GM12872 (cell line): ENCODE measurements around the gene EEA1.

Experiments used
- CTCF ChIP-seq: IDR thresholded peaks from 3 replicates; pipeline ENCODE4 v1.5.1; 2011; ENCODE audit warnings: low read depth, mild to moderate bottlenecking, low read length, moderate library complexity; ENCODE audit not compliant: insufficient read depth

The EEA1 gene

GRCh38 chr12:92860521-92860920 lies 68.6 kb downstream of the EEA1 start:
- TF ChIP-seq CTCF, result no peak

GRCh38 chr12:92859650-92860386 lies 69.3 kb downstream of the EEA1 start:
- TF ChIP-seq CTCF, result no peak

- no peak for TF ChIP-seq CTCF
Measured at GRCh38 chr12:92857818-92858217, 71.3 kb downstream of the EEA1 start.

- no peak for TF ChIP-seq CTCF
Measured at GRCh38 chr12:92854344-92854743, 74.8 kb downstream of the EEA1 start.

- no peak for TF ChIP-seq CTCF
Measured at GRCh38 chr12:92848740-92849139, 80.4 kb downstream of the EEA1 start.

- no peak for TF ChIP-seq CTCF
Measured at GRCh38 chr12:92847368-92847767, 81.7 kb downstream of the EEA1 start.

DNA sequence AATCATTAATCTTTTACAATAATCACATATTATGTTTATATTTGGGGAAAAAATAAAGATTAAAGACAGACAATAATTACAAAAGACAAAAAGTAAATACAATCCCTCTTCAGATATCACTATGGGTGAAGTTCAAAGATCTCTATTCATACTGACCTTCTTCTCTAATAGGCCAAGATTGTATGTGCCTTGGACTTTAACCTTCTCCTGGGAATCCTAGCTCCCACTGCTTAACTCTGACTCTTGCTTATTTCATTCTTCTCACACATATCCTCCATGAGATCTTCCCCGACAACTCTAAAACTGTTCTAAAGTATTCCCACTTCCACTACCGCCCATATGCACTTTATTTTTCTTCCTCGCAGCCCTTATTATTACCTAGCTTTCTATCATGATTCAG lies 83.8 kb downstream of the EEA1 start:
- TF ChIP-seq CTCF, result no peak
